GM12878 (cell line): Measurements from ENCODE around the gene LCLAT1. TPM values are rescaled to one million over a fixed set of nuclear protein-coding genes. Genes with fewer than 3 reads are reported as not detected.
A peak's percentile ranks its signal among the peaks of the same experiment; 100 is the strongest.

Experiments
- ATAC-seq: fragments of 200-7000 bp; cut with Tn5 transposase; 3 replicates; pipeline ENCODE4 v1.9.1; 2020; ENCODE audit warnings: mild to moderate bottlenecking, moderate library complexity
- BruUV-seq: library from RNA; stranded (reverse); fragments of 400-500 nt; replicated peaks from 2 replicates; lab custom pipeline; 2021; lab: Mats Ljungman, UMichigan
- CTCF ChIA-PET: fragments of 300-600 bp; sonication (Branson Sonifier 250); formaldehyde crosslinking; extraction: SDS; loops from one replicate; lab custom pipeline; 2021; ENCODE audit warnings: inconsistent platforms; lab: Yijun Ruan, JAX
- POLR2A ChIA-PET: fragments of 350-600 bp; formaldehyde crosslinking; extraction: SDS; loops from one replicate; lab custom pipeline; 2021; ENCODE audit warnings: inconsistent platforms; lab: Charles Lee
- RAD21 ChIA-PET: fragments of 300-600 bp; sonication (Branson Sonifier 250); formaldehyde crosslinking; loops from one replicate; lab custom pipeline; 2023; ENCODE audit warnings: antibody characterized with exemption; ENCODE audit not compliant: unreplicated experiment; lab: Charles Lee
- SMC1A ChIA-PET: fragments of 300-600 bp; sonication (Branson Sonifier 250); formaldehyde crosslinking; loops from one replicate; lab custom pipeline; 2023; ENCODE audit not compliant: unreplicated experiment, uncharacterized antibody; lab: Charles Lee
- DNase-seq: peaks from one replicate; pipeline ENCODE4 v3.0.0-alpha.2; 2011; ENCODE audit warnings: low read depth, low spot score
- FAIRE-seq: peaks from 3 replicates; lab custom pipeline; 2011; peaks lifted over from hg19 to GRCh38; lab: Jason Lieb, UNC
- H2AFZ ChIP-seq: 2 replicates; pipeline ENCODE4 v1.6.0; 2011; ENCODE audit warnings: low read depth, low read length, control low read depth; ENCODE audit not compliant: control insufficient read depth
- H3K27ac ChIP-seq: 2 replicates; pipeline ENCODE4 v1.5.1; 2011; ENCODE audit warnings: control low read depth; ENCODE audit not compliant: control insufficient read depth, insufficient read depth
- H3K27me3 ChIP-seq, 2 experiments: replicated peaks in 1 of 2; 2 replicates each; pipeline versions ENCODE4 v1.6.0 to v1.6.1; 2011; ENCODE audit warnings: low read length in 1 of 2; ENCODE audit not compliant: control insufficient read depth in 2 of 2, insufficient read depth in 2 of 2
- H3K36me3 ChIP-seq, 2 experiments: 2 replicates each; pipeline ENCODE4 v1.5.1; 2011; ENCODE audit warnings: low read length in 1 of 2; ENCODE audit not compliant: control insufficient read depth in 2 of 2, insufficient read depth in 2 of 2
- H3K4me1 ChIP-seq: 2 replicates; pipeline ENCODE4 v1.6.1; 2011; ENCODE audit warnings: mild to moderate bottlenecking, low read length, moderate library complexity, mixed read lengths; ENCODE audit not compliant: control insufficient read depth, insufficient read depth
- H3K4me2 ChIP-seq: 2 replicates; pipeline ENCODE4 v1.6.0; 2011; ENCODE audit warnings: control low read depth; ENCODE audit not compliant: control insufficient read depth, insufficient read depth
- H3K4me3 ChIP-seq: fragments of 200-600 bp; sonication (generic); 2 replicates; pipeline ENCODE4 v1.5.1; 2016
- H3K79me2 ChIP-seq: 2 replicates; pipeline ENCODE4 v1.6.0; 2011; ENCODE audit warnings: low read length; ENCODE audit not compliant: control insufficient read depth, insufficient read depth
- H3K9ac ChIP-seq: 2 replicates; pipeline ENCODE4 v1.8.0; 2011; ENCODE audit warnings: low read length, control low read depth, mixed read lengths; ENCODE audit not compliant: control insufficient read depth, insufficient read depth
- H3K9me3 ChIP-seq: replicated peaks from 3 replicates; pipeline ENCODE4 v1.5.1; 2011; ENCODE audit warnings: mild to moderate bottlenecking, low read length; ENCODE audit not compliant: control insufficient read depth, insufficient read depth
- H4K20me1 ChIP-seq: 2 replicates; pipeline ENCODE4 v1.6.0; 2011; ENCODE audit not compliant: control insufficient read depth, insufficient read depth
- CBX3 ChIP-seq: fragments of 200-600 bp; sonication (generic); IDR thresholded peaks from 2 replicates; pipeline ENCODE4 v1.6.1; 2016; ENCODE audit warnings: low read depth, borderline replicate concordance
- JUNB ChIP-seq: IDR thresholded peaks from 2 replicates; pipeline ENCODE4 v1.6.1; 2016; ENCODE audit warnings: antibody characterized with exemption, mild to moderate bottlenecking
- KLF5 ChIP-seq: fragments of 450-650 bp; IDR thresholded peaks from 2 replicates; pipeline ENCODE4 v1.6.1; 2014; ENCODE audit warnings: mild to moderate bottlenecking; ENCODE audit not compliant: partially characterized antibody
- RAD21 ChIP-seq: IDR thresholded peaks from 2 replicates; pipeline ENCODE4 v1.6.1; 2011; ENCODE audit warnings: mild to moderate bottlenecking, low read depth, low read length, moderate library complexity; ENCODE audit not compliant: insufficient read depth
- SPI1 ChIP-seq: IDR thresholded peaks from 2 replicates; pipeline ENCODE4 v1.6.1; 2011; ENCODE audit warnings: low read depth, mild to moderate bottlenecking, low read length, moderate library complexity, borderline replicate concordance; ENCODE audit not compliant: insufficient read depth
- TCF3 ChIP-seq: IDR thresholded peaks from 2 replicates; pipeline ENCODE4 v1.6.1; 2012; ENCODE audit warnings: low read depth, mild to moderate bottlenecking, low read length, borderline replicate concordance; ENCODE audit not compliant: insufficient read depth
- in situ Hi-C: fragments of 300-500 bp; cut with MboI; formaldehyde crosslinking; loops from 9 replicates; pipeline ENCODE4 v1.14.3; 2018; ENCODE audit warnings: mixed read lengths
- intact Hi-C: fragments of 100-400 bp; cut with micrococcal nuclease; formaldehyde crosslinking; loops from one replicate; pipeline ENCODE4 v1.14.2; 2022; ENCODE audit not compliant: unreplicated experiment
- polyA plus RNA-seq, 11 experiments: library from polyadenylated mRNA; depleted of rRNA in 4 of 11; unstranded in 6 of 11; stranded (reverse) in 5 of 11; fragments of >200 nt; fragmentation: Nextera tagmentation in 4 of 11; fragmentation: Illumina TruSeq in 1 of 11; extraction: Ambion mirVana in 4 of 11; extraction: Trizol in 1 of 11; gene quantifications; 1 replicate in 1 of 11; 2 replicates in 10 of 11; pipeline versions ENCODE4 v1.2.1 to v1.2.3, GENCODE V29; 2011 to 2016; ENCODE audit warnings: inconsistent platforms in 2 of 11, missing spikeins in 2 of 11, low read depth in 1 of 11
- total RNA-seq, 4 experiments: library from RNA; depleted of rRNA in 3 of 4; stranded (reverse); fragments of >200 nt in 3 of 4; fragmentation: Illumina TruSeq in 1 of 4; extraction: Trizol in 1 of 4; gene quantifications; 2 replicates each; pipeline versions ENCODE4 v1.2.1 to v1.2.3, GENCODE V29; 2013 to 2021
- TF ChIP-seq, protein P1 (sequence below), 3 experiments: IDR thresholded peaks in 2 of 3; conservative IDR thresholded peaks in 1 of 3; 2 replicates each; pipeline ENCODE4 v1.5.1; 2011; ENCODE audit warnings: low read depth in 3 of 3, low read length in 3 of 3, mild to moderate bottlenecking in 3 of 3, control low read depth in 2 of 3, moderate library complexity in 2 of 3, inconsistent platforms in 1 of 3, mixed read lengths in 1 of 3; ENCODE audit not compliant: control insufficient read depth in 2 of 3, insufficient read depth in 1 of 3; ENCODE audit errors: extremely low read depth in 1 of 3

The LCLAT1 gene
- total and polyA plus RNA-seq, 10 of the 15 experiments (the other 5 are each of a cell fraction or from before 2014, with no cell fraction given), result 8.1 to 33.0 (median 15.9) TPM

DNA sequence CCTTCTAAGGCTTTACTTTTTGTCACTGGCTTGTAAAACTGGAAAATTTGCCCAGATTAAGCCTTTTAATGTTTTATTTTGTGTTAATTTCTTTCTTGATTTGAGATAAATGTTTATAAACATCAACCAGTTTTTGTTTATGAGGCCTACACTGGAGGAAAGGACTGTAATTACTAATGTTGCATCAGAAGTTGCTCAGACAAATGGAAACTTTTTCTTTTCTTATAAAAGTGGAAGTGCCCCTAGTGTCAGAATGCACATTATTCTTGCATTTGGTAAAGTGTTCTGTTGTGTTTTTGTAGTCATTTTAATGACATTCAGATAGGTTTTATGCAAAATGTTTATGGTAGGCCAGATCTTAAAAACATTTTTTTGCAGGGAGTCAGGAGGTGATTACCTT, 25.3 kb downstream of the LCLAT1 start:
- TF ChIP-seq TCF3 (no peak), KLF5 (no peak), RAD21 (0 out of 2 replicates have a peak, but pooled peaks have one; percentile 14), SPI1 (peak; percentile 31; the same call in 1 of the 2 replicates), JUNB (peak; percentile 7; the same call in 1 of the 2 replicates), CBX3 (no peak)
- TF ChIP-seq, protein P1, sequence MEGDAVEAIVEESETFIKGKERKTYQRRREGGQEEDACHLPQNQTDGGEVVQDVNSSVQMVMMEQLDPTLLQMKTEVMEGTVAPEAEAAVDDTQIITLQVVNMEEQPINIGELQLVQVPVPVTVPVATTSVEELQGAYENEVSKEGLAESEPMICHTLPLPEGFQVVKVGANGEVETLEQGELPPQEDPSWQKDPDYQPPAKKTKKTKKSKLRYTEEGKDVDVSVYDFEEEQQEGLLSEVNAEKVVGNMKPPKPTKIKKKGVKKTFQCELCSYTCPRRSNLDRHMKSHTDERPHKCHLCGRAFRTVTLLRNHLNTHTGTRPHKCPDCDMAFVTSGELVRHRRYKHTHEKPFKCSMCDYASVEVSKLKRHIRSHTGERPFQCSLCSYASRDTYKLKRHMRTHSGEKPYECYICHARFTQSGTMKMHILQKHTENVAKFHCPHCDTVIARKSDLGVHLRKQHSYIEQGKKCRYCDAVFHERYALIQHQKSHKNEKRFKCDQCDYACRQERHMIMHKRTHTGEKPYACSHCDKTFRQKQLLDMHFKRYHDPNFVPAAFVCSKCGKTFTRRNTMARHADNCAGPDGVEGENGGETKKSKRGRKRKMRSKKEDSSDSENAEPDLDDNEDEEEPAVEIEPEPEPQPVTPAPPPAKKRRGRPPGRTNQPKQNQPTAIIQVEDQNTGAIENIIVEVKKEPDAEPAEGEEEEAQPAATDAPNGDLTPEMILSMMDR (IDR thresholded peaks at IDR 0.05 in 2 of 3, conservative IDR thresholded peaks at IDR 0.05 in 1 of 3; ENCODE audit: control insufficient read depth in 2 of 3, extremely low read depth in 1 of 3, insufficient read depth in 1 of 3, low read depth in 3 of 3, low read length in 3 of 3), result 0 out of 6 replicates have a peak, but pooled peaks of 1 of the 3 experiments have one; percentile 9
- TF ChIP-seq, all 136 proteins: peak for 4
- in situ Hi-C loops, result no loop called here
- Histone ChIP-seq H3K4me3 (no peak overlapping the region), H3K9ac (no peak overlapping the region), H3K27me3 (no peaks in the 10 kb centered on the region), H2AFZ (no peak overlapping the region), H3K79me2 (peaks cover 16% of the 10 kb centered on the region), H3K27ac (0 out of 2 replicates have a peak overlapping the region, but pooled peaks have one; percentile 13), H3K4me2 (no peak overlapping the region), H4K20me1 (no peaks in the 10 kb centered on the region), H3K9me3 (peaks cover 11% of the 10 kb centered on the region), H3K4me1 (peaks cover 3% of the 10 kb centered on the region; the same call in 1 of the 2 replicates), H3K36me3 (no peaks in the 10 kb centered on the region)
- ChIA-PET CTCF (interaction anchor here (0.9 to 1.2 kb wide), 5 partner anchors 8 to 263 kb away, joined by 3 read pairs; no protein-coding TSS in a partner anchor), RAD21 (interaction anchor here (1.0 to 1.3 kb wide), 4 partner anchors 25 to 263 kb away, joined by 3 to 4 read pairs (median 3); partner anchors contain the start of gene LCLAT1), SMC1A (interaction anchor here (0.6 to 1.0 kb wide), 3 partner anchors 22 to 245 kb away, joined by 3 to 4 read pairs (median 3); no protein-coding TSS in a partner anchor), POLR2A (interaction anchor here (1.1 kb wide), 1 partner anchor 16 kb away, joined by 4 read pairs; no protein-coding TSS in a partner anchor)
- DNase-seq (no peak), FAIRE-seq (no peak), ATAC-seq (peak; percentile 78)
- BruUV-seq, result no TSS peak
- intact Hi-C loops, result no loop called here
